Mesothelial cell of epicardium (in vitro differentiated cells): ENCODE results near the gene MIS18BP1. TPM values are rescaled to one million over a fixed set of nuclear protein-coding genes. Genes with fewer than 3 reads are reported as not detected.
"Not testable (repeated sequence)": the region's sequence is repeated elsewhere in the genome, so short reads cannot be mapped to it uniquely, and the experiment has no call there.

Experiments used
- DNase-seq, 2 experiments: peaks; one replicate each; pipeline ENCODE4 v3.0.0; 2021; ENCODE audit warnings: low spot score in 2 of 2; ENCODE audit not compliant: unreplicated experiment in 2 of 2
- H3K27ac Mint-ChIP-seq: 2 replicates; pipeline ENCODE4 v1.8.0; 2021; ENCODE audit warnings: mixed read lengths
- H3K27me3 Mint-ChIP-seq: 2 replicates; pipeline ENCODE4 v1.8.0; 2021; ENCODE audit warnings: low read depth, mixed read lengths
- H3K36me3 Mint-ChIP-seq: 2 replicates; pipeline ENCODE4 v1.8.0; 2021; ENCODE audit warnings: mixed read lengths
- H3K4me1 Mint-ChIP-seq: 2 replicates; pipeline ENCODE4 v1.8.0; 2021; ENCODE audit warnings: mixed read lengths
- H3K4me3 Mint-ChIP-seq: 2 replicates; pipeline ENCODE4 v1.8.0; 2021; ENCODE audit warnings: mild to moderate bottlenecking, moderate library complexity, mixed read lengths
- H3K9me3 Mint-ChIP-seq: 2 replicates; pipeline ENCODE4 v1.8.0; 2021; ENCODE audit warnings: mixed read lengths
- CTCF ChIP-seq: fragments of 200-600 bp; sonication (generic); IDR thresholded peaks from one replicate; pipeline ENCODE4 v1.5.0; 2021; ENCODE audit warnings: antibody characterized with exemption; ENCODE audit not compliant: unreplicated experiment
- total RNA-seq: library from RNA; stranded (reverse); gene quantifications from 3 replicates; pipeline ENCODE4 v1.2.1, GENCODE V29; 2021

Gene MIS18BP1
- 38.3 to 46.3 TPM (median 42.0 TPM) in 3 replicates for total RNA-seq

GRCh38 chr14:45253070-45253753 is at the start of gene MIS18BP1:
MIS18BP1 (minus strand) TSS chr14:45253202; CDS start chr14:45247286, 5,916 bp downstream.
- H3K27me3 Mint-ChIP-seq = peaks cover 5% of the 10 kb centered on the region
- H3K27ac Mint-ChIP-seq = peak within 1 kb of the TSS; percentile 95
- peaks cover 3% of the 10 kb centered on the region for H3K36me3 Mint-ChIP-seq
- TF ChIP-seq CTCF = peak; percentile 62
- H3K9me3 Mint-ChIP-seq = peaks cover 14% of the 10 kb centered on the region
- peaks cover 17% of the 10 kb centered on the region for H3K4me1 Mint-ChIP-seq
- H3K4me3 Mint-ChIP-seq = peak within 1 kb of the TSS; percentile 87
- DNase-seq = peak; percentile 80 to 93

GRCh38 chr14:45298423-45299117 is 45.6 kb upstream of the MIS18BP1 start:
- Mint-ChIP-seq H3K27ac (no peak overlapping the region), H3K9me3 (peaks cover 6% of the 10 kb centered on the region), H3K4me1 (no peaks in the 10 kb centered on the region), H3K27me3 (peaks cover 9% of the 10 kb centered on the region), H3K4me3 (no peak overlapping the region), H3K36me3 (no peaks in the 10 kb centered on the region)
- no peak for TF ChIP-seq CTCF
- no peak for DNase-seq

- DNase-seq, H3K4me3 Mint-ChIP-seq, H3K9me3 Mint-ChIP-seq, H3K27ac Mint-ChIP-seq, H3K36me3 Mint-ChIP-seq, H3K4me1 Mint-ChIP-seq: not testable (repeated sequence)
- H3K27me3 Mint-ChIP-seq = peaks cover 30% of the 10 kb centered on the region
Observed at GRCh38 chr14:45294796-45295195, 41.8 kb upstream of the MIS18BP1 start.

DNA sequence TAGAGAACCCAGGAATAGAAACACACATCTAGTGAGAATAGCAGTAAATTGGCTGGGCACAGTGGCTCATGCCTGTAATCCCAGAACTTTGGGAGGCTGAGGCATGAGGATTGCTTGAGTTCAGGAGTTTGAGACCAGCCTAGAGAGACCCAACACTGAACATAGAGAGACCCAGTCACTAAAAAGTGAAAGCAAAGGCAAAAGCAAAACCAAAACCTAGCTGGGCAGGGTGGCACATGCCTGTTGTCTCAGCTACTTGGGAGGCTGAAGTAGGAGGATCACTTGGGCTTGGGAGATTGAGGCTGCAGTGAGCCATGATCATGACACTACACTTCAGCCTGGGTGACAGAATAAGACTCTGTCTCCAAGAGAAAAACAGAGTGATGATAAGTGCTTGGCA is 37.5 kb upstream of the MIS18BP1 start:
- DNase-seq = no peak
- H3K27me3 Mint-ChIP-seq = peaks cover 31% of the 10 kb centered on the region
- no peaks in the 10 kb centered on the region for H3K9me3 Mint-ChIP-seq
- H3K27ac Mint-ChIP-seq = no peak overlapping the region
- H3K36me3 Mint-ChIP-seq = no peaks in the 10 kb centered on the region
- TF ChIP-seq CTCF = no peak
- no peaks in the 10 kb centered on the region for H3K4me1 Mint-ChIP-seq
- no peak overlapping the region for H3K4me3 Mint-ChIP-seq

DNA sequence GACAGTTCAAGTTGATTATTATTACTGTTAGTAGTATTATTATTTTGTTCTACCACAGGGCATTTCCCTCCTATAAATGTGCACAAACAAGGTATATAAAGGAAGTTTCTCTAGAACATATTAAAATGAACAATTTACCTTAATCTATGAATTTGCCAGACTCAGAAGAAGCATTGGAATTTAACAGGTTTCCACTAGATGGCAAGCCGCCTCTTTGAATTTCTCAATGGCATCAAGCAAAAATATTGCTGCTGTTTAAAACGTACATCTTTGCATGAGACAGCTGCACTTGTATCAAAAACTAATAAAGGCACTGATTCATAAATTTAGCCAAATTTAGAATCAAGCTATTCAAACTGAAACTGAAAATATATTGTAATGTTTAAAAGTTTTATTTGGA is 34.6 kb upstream of the MIS18BP1 start:
- Mint-ChIP-seq H3K27me3 (peaks cover 15% of the 10 kb centered on the region), H3K4me3 (no peak overlapping the region), H3K9me3 (no peaks in the 10 kb centered on the region), H3K36me3 (no peaks in the 10 kb centered on the region), H3K27ac (no peak overlapping the region), H3K4me1 (no peaks in the 10 kb centered on the region)
- no peak for TF ChIP-seq CTCF
- no peak for DNase-seq

DNA sequence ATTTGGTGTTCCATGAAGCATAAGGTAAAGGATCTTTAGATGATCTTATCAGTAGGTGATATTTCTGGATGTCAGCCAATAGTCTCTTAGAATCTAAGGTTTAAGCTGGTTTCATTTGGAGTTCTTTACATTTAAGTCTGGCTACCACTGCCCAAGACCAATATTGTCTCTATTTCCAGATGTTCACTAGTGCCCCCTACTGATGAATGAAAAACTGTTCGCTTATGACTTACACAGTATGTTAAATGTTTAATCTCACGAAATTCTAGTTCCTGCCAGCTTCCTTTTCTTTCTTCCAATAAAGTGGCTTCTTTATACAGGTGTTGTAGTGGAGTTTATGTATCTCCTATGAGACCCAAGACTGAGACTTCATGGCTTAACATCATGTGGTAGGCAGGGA is 31.8 kb upstream of the MIS18BP1 start:
- Mint-ChIP-seq H3K4me3 (no peak overlapping the region), H3K36me3 (no peaks in the 10 kb centered on the region), H3K4me1 (no peaks in the 10 kb centered on the region), H3K9me3 (peaks cover 19% of the 10 kb centered on the region), H3K27me3 (peaks cover 2% of the 10 kb centered on the region), H3K27ac (no peak overlapping the region)
- DNase-seq = no peak
- peak; percentile 7 for TF ChIP-seq CTCF

DNA sequence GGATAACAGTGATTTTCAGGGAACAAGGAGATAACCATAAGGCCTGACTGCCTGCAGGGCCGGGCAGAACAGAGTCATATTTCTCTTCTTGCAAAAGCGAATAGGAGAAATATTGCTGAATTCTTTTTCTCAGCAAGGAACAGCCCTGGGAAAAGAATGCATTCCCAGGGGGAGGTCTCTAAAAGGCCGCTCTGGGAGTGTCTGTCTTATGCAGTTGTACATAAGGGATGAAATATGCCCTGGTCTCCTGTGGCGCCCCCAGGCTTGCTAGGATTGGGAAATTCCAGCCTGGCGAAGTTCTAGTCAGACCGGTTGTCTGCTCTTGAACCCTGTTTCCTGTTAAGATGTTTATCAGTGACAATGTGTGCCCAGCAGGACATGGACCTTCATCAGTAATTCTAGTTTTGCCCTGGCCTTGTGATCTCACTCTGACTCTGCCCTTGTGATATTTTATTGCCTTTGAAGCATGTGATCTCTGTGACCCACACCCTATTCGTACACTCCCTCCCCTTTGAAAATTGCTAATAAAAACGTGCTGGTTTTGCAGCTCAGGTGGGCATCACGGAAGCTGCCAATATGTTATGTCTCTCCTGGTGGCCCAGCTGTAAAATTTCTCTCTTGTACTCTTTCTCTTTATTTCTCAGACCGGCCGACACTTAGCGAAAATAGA is 28.9 kb upstream of the MIS18BP1 start:
- not testable (repeated sequence) for H3K27me3 Mint-ChIP-seq, H3K4me1 Mint-ChIP-seq, H3K27ac Mint-ChIP-seq, H3K4me3 Mint-ChIP-seq, DNase-seq, H3K36me3 Mint-ChIP-seq
- peaks cover 19% of the 10 kb centered on the region for H3K9me3 Mint-ChIP-seq
